LHCN-M2 (cell line): Measurements from ENCODE around the gene RASGEF1B. TPM values are rescaled to one million over a fixed set of nuclear protein-coding genes. Genes with fewer than 3 reads are reported as not detected.
"Not testable (repeated sequence)": the region's sequence is repeated elsewhere in the genome, so short reads cannot be mapped to it uniquely, and the experiment has no call there.

Experiments used
- DNase-seq: peaks from one replicate; pipeline ENCODE4 v3.0.0-alpha.2; 2012; ENCODE audit warnings: low read depth
- total RNA-seq: library from RNA; depleted of rRNA; stranded (reverse); fragments of >200 nt; gene quantifications from 2 replicates; pipeline ENCODE4 v1.2.3, GENCODE V29; 2014

RASGEF1B gene
- total RNA-seq, 1 experiment from 2014 or later: 0.06 TPM

DNA sequence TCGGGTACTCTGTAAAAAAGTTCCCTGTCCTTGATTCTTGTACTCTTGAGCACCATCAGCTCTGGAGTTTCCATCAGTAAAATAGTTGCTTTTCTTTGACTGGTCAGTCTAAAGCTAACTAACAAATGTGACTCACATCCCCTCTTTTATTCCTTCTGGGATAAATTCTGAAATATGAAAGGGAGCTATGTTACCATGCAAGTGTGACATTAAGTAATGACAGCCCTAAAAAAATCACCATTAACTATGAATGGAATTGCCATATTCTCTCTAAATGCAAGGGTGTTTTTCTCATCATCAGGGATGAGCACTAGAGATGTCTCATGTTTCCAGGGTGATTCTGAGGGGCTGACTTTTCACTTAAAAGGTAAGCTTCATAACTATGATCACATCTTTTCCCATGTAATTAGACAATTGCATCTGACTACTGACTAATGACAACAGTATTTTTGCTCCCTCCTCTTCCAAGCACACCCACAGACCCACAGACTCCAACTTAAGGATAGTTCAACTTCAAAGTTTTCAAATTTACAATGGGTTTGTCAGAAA, 26.9 kb upstream of the RASGEF1B start:
- DNase-seq: no peak

GRCh38 chr4:81498046-81498445, 26.3 kb upstream of the RASGEF1B start:
- DNase-seq: no peak

GRCh38 chr4:81495345-81495744, 23.6 kb upstream of the RASGEF1B start:
- DNase-seq: no peak

DNA sequence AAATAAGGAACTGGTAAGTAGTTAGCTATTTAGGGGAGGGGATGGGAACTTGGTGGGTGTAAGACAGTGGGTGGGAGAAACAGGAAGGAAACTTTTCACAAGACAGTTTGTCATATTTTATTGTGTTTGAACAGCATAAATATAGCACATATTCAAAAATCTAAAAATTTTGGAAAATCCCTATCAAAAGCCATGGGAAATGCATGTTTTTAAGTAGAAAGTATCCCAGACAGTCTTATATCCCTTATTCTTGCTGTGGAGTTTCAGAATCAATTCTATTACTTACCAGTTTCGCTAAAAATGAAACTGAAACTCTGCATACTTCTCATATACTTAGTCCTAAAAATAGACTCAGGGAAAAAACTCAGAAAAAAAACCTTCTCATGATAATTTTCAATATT, 22.3 kb upstream of the RASGEF1B start:
- no peak for DNase-seq

GRCh38 chr4:81492606-81493230, 21.0 kb upstream of the RASGEF1B start:
- no peak for DNase-seq

- no peak for DNase-seq
Measured at GRCh38 chr4:81491943-81492342, 20.2 kb upstream of the RASGEF1B start.

GRCh38 chr4:81490403-81491160, 18.9 kb upstream of the RASGEF1B start:
- DNase-seq: no peak

- no peak for DNase-seq
Measured at GRCh38 chr4:81486502-81486901, 14.8 kb upstream of the RASGEF1B start.

- no peak for DNase-seq
Measured at GRCh38 chr4:81485310-81485980, 13.7 kb upstream of the RASGEF1B start.

GRCh38 chr4:81482326-81482725, 10.6 kb upstream of the RASGEF1B start:
- DNase-seq: no peak

DNA sequence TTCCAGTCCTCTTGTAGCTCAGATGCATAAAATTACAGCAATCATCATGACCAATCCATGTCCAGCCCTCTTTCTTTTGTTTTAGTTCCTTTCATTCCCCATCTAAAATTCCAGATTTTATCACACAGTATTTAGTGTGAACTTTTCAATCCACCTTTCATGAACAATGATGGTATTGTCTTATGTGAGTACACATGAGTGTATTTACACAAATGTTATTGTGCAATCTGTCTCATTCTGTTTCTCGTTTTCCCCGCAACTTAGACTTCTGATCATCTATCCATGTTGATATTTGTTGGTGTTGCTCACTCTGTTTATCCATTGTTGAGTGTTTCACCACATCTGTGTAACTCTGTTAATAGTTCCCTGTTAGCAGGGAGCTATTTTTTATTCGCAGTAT, 9.4 kb upstream of the RASGEF1B start:
- DNase-seq: no peak

DNA sequence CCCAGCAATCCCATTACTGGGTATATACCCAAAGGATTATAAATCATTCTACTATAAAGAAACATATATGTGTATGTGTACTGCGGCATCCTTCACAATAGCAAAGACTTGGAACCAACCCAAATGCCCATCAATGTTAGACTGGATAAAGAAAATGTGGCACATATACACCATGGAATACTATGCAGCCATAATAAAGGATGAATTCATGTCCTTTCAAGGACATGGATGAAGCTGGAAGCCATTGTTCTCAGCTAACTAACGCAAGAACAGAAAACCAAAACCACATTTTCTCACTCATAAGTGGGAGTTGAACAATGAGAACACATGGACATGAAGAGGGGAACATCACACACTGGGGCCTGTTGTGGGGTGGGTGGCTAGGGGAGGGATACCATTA, 7.9 kb upstream of the RASGEF1B start:
- DNase-seq: not testable (repeated sequence)

DNA sequence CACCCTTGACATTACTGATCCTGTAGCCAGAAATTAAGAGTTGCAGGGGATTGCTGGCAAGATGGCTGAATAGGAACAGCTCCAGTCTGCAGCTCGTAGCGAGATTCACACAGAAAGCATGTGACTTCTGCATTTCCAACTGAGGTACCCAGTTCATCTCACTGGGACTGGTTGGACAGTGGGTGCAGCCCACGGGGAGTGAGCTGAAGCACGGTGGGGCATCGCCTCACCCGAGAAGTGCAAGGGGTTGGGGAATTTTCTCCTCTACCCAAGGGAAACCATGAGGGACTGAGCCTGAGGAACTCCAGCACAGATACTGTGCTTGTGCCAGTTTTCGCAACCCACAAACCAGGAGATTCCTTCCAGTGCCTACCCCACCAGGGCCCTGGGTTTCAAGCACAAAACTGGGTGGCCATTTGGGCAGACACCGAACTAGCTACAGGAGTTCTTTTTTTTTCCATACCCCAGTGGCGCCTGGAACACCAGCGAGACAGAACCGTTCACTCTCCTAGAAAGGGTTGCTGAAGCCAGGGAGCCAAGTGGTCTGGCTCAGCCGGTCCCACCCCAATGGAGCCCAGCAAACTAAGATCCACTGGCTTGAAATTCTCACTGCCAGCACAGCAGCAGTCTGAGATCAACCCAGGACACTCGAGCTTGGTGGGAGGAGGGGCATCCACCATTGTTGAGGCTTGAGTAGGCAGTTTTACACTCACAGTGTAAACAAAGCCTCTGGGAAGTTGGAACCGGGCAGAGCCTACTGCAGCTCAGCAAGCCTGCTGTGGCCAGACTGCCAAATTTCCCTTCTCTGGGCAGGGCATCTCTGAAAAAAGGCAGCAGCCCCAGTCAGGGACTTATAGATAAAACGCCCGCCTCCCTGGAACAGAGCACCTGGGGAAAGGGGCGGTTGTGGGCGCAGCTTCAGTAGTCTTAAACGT, 1.9 kb upstream of the RASGEF1B start:
- DNase-seq: not testable (repeated sequence)

GRCh38 chr4:81472281-81473182, 825 bp upstream of the RASGEF1B start:
- peak; percentile 26 for DNase-seq

- no peak for DNase-seq
Measured at GRCh38 chr4:81471298-81471587, 464 bp downstream of the RASGEF1B start.

DNA sequence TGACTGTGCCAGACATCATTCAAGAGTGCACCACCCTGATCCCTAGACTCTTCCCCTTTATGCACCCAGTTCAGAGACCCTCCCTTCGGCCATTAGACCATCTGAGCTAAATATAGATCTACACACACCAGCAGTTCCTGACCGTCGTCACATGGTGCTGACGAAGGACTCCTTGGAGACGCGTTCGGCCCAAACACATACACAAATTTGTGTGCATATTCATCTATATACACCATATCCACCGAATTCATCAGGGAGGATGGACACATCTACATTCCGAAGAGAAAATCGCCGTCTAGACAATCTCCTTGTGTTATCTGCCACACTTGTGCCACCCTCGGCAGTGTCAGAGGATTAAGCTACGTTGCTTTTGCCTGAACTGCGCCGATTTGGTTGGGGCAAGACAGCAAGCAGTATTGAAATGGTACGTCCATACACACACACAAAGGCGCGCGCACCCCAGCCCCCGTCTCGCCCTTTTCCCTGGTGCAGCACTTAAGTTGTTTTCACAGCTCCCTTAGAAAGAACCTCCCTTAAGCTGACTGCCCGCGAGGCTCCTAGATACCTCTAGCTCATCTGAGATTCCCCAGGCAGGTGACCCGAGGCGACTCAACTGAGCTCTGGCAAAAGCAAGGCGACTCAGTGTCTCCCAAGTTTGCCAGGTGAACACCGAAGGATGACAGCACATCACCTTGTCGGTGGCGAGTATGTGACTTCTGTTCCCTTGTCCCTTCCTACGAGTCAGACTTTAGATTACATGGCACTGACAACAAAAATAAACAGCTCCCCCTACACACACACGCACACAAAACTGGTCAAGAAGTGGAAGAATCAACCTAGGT, 1.0 kb downstream of the RASGEF1B start:
- DNase-seq: no peak

GRCh38 chr4:81469781-81470455, 1.8 kb downstream of the RASGEF1B start:
- DNase-seq: no peak

DNA sequence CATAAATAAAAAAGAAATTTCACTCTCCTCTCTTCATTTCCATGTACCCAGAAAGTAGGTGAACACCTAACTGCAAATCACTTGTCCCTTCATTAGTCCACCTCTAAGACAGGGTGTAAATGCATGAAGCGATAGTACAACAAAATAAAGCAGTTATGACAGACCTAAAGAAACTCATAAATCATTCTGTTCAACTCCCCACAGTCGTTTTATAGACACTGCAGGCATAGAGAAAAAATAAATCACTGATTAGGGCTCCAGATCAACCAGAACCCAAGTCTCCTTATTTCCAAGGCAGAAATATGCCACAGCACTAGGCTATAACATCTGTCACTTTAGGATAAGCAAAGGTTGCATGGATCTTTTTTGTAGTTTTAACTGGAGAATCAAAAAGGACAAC, 3.0 kb downstream of the RASGEF1B start:
- no peak for DNase-seq

DNA sequence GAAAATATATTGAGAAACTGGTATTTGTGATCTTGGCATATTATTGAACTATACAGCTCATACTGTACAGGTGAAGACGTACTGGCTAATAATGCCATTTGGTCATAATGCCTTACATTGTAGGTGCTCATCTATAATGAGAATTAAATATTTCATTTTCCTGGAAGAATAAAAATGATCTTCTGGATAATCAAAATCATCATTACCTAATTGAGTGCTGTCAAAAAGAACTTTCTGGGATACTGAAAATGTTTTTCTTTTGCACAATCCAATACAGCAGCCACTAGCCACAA, 4.1 kb downstream of the RASGEF1B start:
- no peak for DNase-seq
